ENCODE measurements around the gene GATA5. TPM values are rescaled to one million over a fixed set of nuclear protein-coding genes. Genes with fewer than 3 reads are reported as not detected.

The GATA5 gene
- total and polyA plus RNA-seq, 4 donors: 0.13 to 0.50 TPM; not detected in 2

GRCh38 chr20:62482974-62483373 is 7.2 kb upstream of the GATA5 start:
- no peak for DNase-seq (ENCODE audit: low read depth in 4 of 6, low spot score in 6 of 6)
- Histone ChIP-seq H3K27ac (ENCODE audit: low read depth, low read length) (no peak overlapping the region), H3K36me3 (ENCODE audit: control insufficient read depth, insufficient read depth, low read length) (no peaks in the 10 kb centered on the region), H3K4me1 (ENCODE audit: control insufficient read depth, insufficient read depth, low read length) (peaks cover 27% of the 10 kb centered on the region), H3K4me3 (ENCODE audit: low read depth, low read length) (no peak overlapping the region), H3K9me3 (ENCODE audit: control insufficient read depth, insufficient read depth, low read length) (no peaks in the 10 kb centered on the region), H3K27me3 (ENCODE audit: control insufficient read depth, insufficient read depth, low read length) (peaks cover 86% of the 10 kb centered on the region)
- 37% methylated on average over 6 of the region's 8 CpGs for WGBS (ENCODE audit: insufficient coverage)

GRCh38 chr20:62482146-62482809 is 6.5 kb upstream of the GATA5 start:
- DNase-seq (ENCODE audit: low read depth in 4 of 6, low spot score in 6 of 6): no peak
- H3K4me3 ChIP-seq (ENCODE audit: low read depth, low read length): no peak overlapping the region
- H3K27me3 ChIP-seq (ENCODE audit: control insufficient read depth, insufficient read depth, low read length): peaks cover 86% of the 10 kb centered on the region
- H3K9me3 ChIP-seq (ENCODE audit: control insufficient read depth, insufficient read depth, low read length): no peaks in the 10 kb centered on the region
- H3K27ac ChIP-seq (ENCODE audit: low read depth, low read length): no peak overlapping the region
- WGBS (ENCODE audit: insufficient coverage): 23% methylated on average over 20 of the region's 25 CpGs
- peaks cover 27% of the 10 kb centered on the region for H3K4me1 ChIP-seq (ENCODE audit: control insufficient read depth, insufficient read depth, low read length)
- H3K36me3 ChIP-seq (ENCODE audit: control insufficient read depth, insufficient read depth, low read length): no peaks in the 10 kb centered on the region

GRCh38 chr20:62481425-62482145 is 5.8 kb upstream of the GATA5 start:
- Histone ChIP-seq H3K4me3 (ENCODE audit: low read depth, low read length) (no peak overlapping the region), H3K36me3 (ENCODE audit: control insufficient read depth, insufficient read depth, low read length) (no peaks in the 10 kb centered on the region), H3K27me3 (ENCODE audit: control insufficient read depth, insufficient read depth, low read length) (peaks cover 85% of the 10 kb centered on the region), H3K27ac (ENCODE audit: low read depth, low read length) (no peak overlapping the region), H3K9me3 (ENCODE audit: control insufficient read depth, insufficient read depth, low read length) (no peaks in the 10 kb centered on the region), H3K4me1 (ENCODE audit: control insufficient read depth, insufficient read depth, low read length) (peaks cover 28% of the 10 kb centered on the region)
- 21% methylated on average over 29 of the region's 29 CpGs for WGBS (ENCODE audit: insufficient coverage)
- DNase-seq (ENCODE audit: low read depth in 4 of 6, low spot score in 6 of 6): no peak

- 60% methylated on average over 6 of the region's 9 CpGs for WGBS (ENCODE audit: insufficient coverage)
- Histone ChIP-seq H3K36me3 (ENCODE audit: control insufficient read depth, insufficient read depth, low read length) (no peaks in the 10 kb centered on the region), H3K4me1 (ENCODE audit: control insufficient read depth, insufficient read depth, low read length) (peaks cover 34% of the 10 kb centered on the region), H3K9me3 (ENCODE audit: control insufficient read depth, insufficient read depth, low read length) (no peaks in the 10 kb centered on the region), H3K4me3 (ENCODE audit: low read depth, low read length) (no peak overlapping the region), H3K27ac (ENCODE audit: low read depth, low read length) (no peak overlapping the region), H3K27me3 (ENCODE audit: control insufficient read depth, insufficient read depth, low read length) (peaks cover 83% of the 10 kb centered on the region)
- DNase-seq (ENCODE audit: low read depth in 4 of 6, low spot score in 6 of 6): no peak
Measured at GRCh38 chr20:62480318-62480717, 4.5 kb upstream of the GATA5 start.

GRCh38 chr20:62479656-62480055 is 3.9 kb upstream of the GATA5 start:
- 70% methylated on average over 4 of the region's 5 CpGs for WGBS (ENCODE audit: insufficient coverage)
- Histone ChIP-seq H3K27ac (ENCODE audit: low read depth, low read length) (no peak overlapping the region), H3K4me3 (ENCODE audit: low read depth, low read length) (no peak overlapping the region), H3K4me1 (ENCODE audit: control insufficient read depth, insufficient read depth, low read length) (peaks cover 29% of the 10 kb centered on the region), H3K9me3 (ENCODE audit: control insufficient read depth, insufficient read depth, low read length) (no peaks in the 10 kb centered on the region), H3K27me3 (ENCODE audit: control insufficient read depth, insufficient read depth, low read length) (peaks cover 81% of the 10 kb centered on the region), H3K36me3 (ENCODE audit: control insufficient read depth, insufficient read depth, low read length) (no peaks in the 10 kb centered on the region)
- no peak for DNase-seq (ENCODE audit: low read depth in 4 of 6, low spot score in 6 of 6)

- no peak overlapping the region for H3K27ac ChIP-seq (ENCODE audit: low read depth, low read length)
- peaks cover 29% of the 10 kb centered on the region for H3K4me1 ChIP-seq (ENCODE audit: control insufficient read depth, insufficient read depth, low read length)
- H3K4me3 ChIP-seq (ENCODE audit: low read depth, low read length): no peak overlapping the region
- WGBS (ENCODE audit: insufficient coverage): 95% methylated on average over 12 of the region's 12 CpGs
- no peaks in the 10 kb centered on the region for H3K9me3 ChIP-seq (ENCODE audit: control insufficient read depth, insufficient read depth, low read length)
- no peak for DNase-seq (ENCODE audit: low read depth in 4 of 6, low spot score in 6 of 6)
- H3K27me3 ChIP-seq (ENCODE audit: control insufficient read depth, insufficient read depth, low read length): peaks cover 86% of the 10 kb centered on the region
- H3K36me3 ChIP-seq (ENCODE audit: control insufficient read depth, insufficient read depth, low read length): no peaks in the 10 kb centered on the region
Measured at GRCh38 chr20:62479156-62479555, 3.4 kb upstream of the GATA5 start.

GRCh38 chr20:62477669-62478455 is 2.1 kb upstream of the GATA5 start:
- peaks cover 28% of the 10 kb centered on the region for H3K4me1 ChIP-seq (ENCODE audit: control insufficient read depth, insufficient read depth, low read length)
- H3K36me3 ChIP-seq (ENCODE audit: control insufficient read depth, insufficient read depth, low read length): no peaks in the 10 kb centered on the region
- DNase-seq (ENCODE audit: low read depth in 4 of 6, low spot score in 6 of 6): no peak
- H3K27me3 ChIP-seq (ENCODE audit: control insufficient read depth, insufficient read depth, low read length): peaks cover 90% of the 10 kb centered on the region
- WGBS (ENCODE audit: insufficient coverage): 42% methylated on average over 32 of the region's 37 CpGs
- H3K27ac ChIP-seq (ENCODE audit: low read depth, low read length): no peak overlapping the region
- H3K4me3 ChIP-seq (ENCODE audit: low read depth, low read length): no peak overlapping the region
- no peaks in the 10 kb centered on the region for H3K9me3 ChIP-seq (ENCODE audit: control insufficient read depth, insufficient read depth, low read length)

GRCh38 chr20:62476056-62476838 is 452 bp upstream of the GATA5 start:
- no peaks in the 10 kb centered on the region for H3K9me3 ChIP-seq (ENCODE audit: control insufficient read depth, insufficient read depth, low read length)
- peaks cover 78% of the 10 kb centered on the region for H3K27me3 ChIP-seq (ENCODE audit: control insufficient read depth, insufficient read depth, low read length)
- WGBS (ENCODE audit: insufficient coverage): 2% methylated on average over 79 of the region's 82 CpGs
- peaks cover 12% of the 10 kb centered on the region for H3K4me1 ChIP-seq (ENCODE audit: control insufficient read depth, insufficient read depth, low read length)
- H3K27ac ChIP-seq (ENCODE audit: low read depth, low read length): no peak overlapping the region
- no peaks in the 10 kb centered on the region for H3K36me3 ChIP-seq (ENCODE audit: control insufficient read depth, insufficient read depth, low read length)
- no peak overlapping the region for H3K4me3 ChIP-seq (ENCODE audit: low read depth, low read length)
- DNase-seq (ENCODE audit: low read depth in 4 of 6, low spot score in 6 of 6): no peak

- no peak for DNase-seq (ENCODE audit: low read depth in 4 of 6, low spot score in 6 of 6)
- Histone ChIP-seq H3K27me3 (ENCODE audit: control insufficient read depth, insufficient read depth, low read length) (peaks cover 75% of the 10 kb centered on the region), H3K4me3 (ENCODE audit: low read depth, low read length) (no peak overlapping the region), H3K4me1 (ENCODE audit: control insufficient read depth, insufficient read depth, low read length) (peaks cover 13% of the 10 kb centered on the region), H3K36me3 (ENCODE audit: control insufficient read depth, insufficient read depth, low read length) (no peaks in the 10 kb centered on the region), H3K27ac (ENCODE audit: low read depth, low read length) (no peak overlapping the region), H3K9me3 (ENCODE audit: control insufficient read depth, insufficient read depth, low read length) (no peaks in the 10 kb centered on the region)
- 1% methylated on average over 93 of the region's 93 CpGs for WGBS (ENCODE audit: insufficient coverage)
Measured at GRCh38 chr20:62475027-62475771, 596 bp downstream of the GATA5 start.

All from spinal cord (tissue), 10 donors.